Tibial artery (tissue), 4 donors: ENCODE results near the gene DNAJB4.
"Not testable (repeated sequence)": the region's sequence is repeated elsewhere in the genome, so short reads cannot be mapped to it uniquely, and the experiment has no call there.

Experiments used
- DNase-seq, 2 donors: peaks; one replicate each; pipeline ENCODE4 v3.0.0-alpha.2; 2019
- H3K27ac ChIP-seq, 2 donors: fragments of 200-600 bp; sonication (generic) in 1 of 2; 1 replicate in 1 of 2; 2 replicates in 1 of 2; pipeline ENCODE4 v1.5.1; 2018 to 2019; ENCODE audit warnings: mild to moderate bottlenecking in 1 of 2
- H3K27me3 ChIP-seq, 2 donors: fragments of 200-600 bp; sonication (generic) in 1 of 2; one replicate each; pipeline versions ENCODE4 v1.5.1 to v1.6.0; 2016 to 2019
- H3K36me3 ChIP-seq, 3 donors: fragments of 200-600 bp; sonication (generic) in 2 of 3; one replicate each; pipeline ENCODE4 v1.5.1; 2016 to 2019; ENCODE audit warnings: mild to moderate bottlenecking in 2 of 3
- H3K4me1 ChIP-seq, 4 donors: fragments of 200-600 bp; sonication (generic) in 2 of 4; 1 replicate in 3 of 4; 2 replicates in 1 of 4; pipeline ENCODE4 v1.5.1; 2016 to 2019
- H3K4me3 ChIP-seq, 2 donors: fragments of 200-600 bp; sonication (generic) in 1 of 2; 1 replicate in 1 of 2; 2 replicates in 1 of 2; pipeline ENCODE4 v1.5.1; 2018 to 2019; ENCODE audit warnings: mild to moderate bottlenecking in 2 of 2
- H3K9me3 ChIP-seq, 3 donors: fragments of 200-600 bp; sonication (generic) in 1 of 3; one replicate each; pipeline ENCODE4 v1.5.1; 2016 to 2019
- intact Hi-C: fragments of 100-400 bp; cut with DNase I; formaldehyde crosslinking; loops from one replicate; pipeline ENCODE4 v1.15.0; 2023; ENCODE audit warnings: low total_unique reads
- TF ChIP-seq, protein P1 (sequence below), 2 experiments: fragments of 200-600 bp in 1 of 2; fragments of 450-650 bp in 1 of 2; IDR thresholded peaks; one replicate each; pipeline ENCODE4 v1.5.1; 2017 to 2019; ENCODE audit warnings: antibody characterized with exemption in 2 of 2, mild to moderate bottlenecking in 1 of 2, moderate library complexity in 1 of 2

DNAJB4 gene

DNA sequence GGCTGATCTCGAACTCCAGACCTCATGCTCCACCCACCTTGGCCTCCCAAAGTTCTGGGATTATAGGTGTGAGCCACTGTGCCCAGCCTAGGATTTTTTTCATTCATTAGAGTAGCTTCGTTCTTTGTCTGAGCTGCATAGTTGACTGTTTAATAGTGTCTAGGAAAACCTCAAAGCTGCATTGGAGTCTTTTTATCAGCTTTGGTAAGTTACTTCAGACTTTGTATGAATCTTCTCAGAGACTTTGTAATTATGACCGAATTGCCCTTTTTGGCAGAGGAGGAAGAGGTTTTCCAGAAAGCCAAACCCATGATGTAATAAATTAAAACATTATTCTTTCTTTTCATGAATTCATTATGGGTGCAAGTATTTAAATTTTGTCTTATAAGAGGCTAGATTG, 5.1 kb downstream of the DNAJB4 start:
- TF ChIP-seq, protein P1, sequence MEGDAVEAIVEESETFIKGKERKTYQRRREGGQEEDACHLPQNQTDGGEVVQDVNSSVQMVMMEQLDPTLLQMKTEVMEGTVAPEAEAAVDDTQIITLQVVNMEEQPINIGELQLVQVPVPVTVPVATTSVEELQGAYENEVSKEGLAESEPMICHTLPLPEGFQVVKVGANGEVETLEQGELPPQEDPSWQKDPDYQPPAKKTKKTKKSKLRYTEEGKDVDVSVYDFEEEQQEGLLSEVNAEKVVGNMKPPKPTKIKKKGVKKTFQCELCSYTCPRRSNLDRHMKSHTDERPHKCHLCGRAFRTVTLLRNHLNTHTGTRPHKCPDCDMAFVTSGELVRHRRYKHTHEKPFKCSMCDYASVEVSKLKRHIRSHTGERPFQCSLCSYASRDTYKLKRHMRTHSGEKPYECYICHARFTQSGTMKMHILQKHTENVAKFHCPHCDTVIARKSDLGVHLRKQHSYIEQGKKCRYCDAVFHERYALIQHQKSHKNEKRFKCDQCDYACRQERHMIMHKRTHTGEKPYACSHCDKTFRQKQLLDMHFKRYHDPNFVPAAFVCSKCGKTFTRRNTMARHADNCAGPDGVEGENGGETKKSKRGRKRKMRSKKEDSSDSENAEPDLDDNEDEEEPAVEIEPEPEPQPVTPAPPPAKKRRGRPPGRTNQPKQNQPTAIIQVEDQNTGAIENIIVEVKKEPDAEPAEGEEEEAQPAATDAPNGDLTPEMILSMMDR (IDR thresholded peaks at IDR 0.05), result no peak
- peaks cover 0 to 47% (median 8%) of the 10 kb centered on the region in 4 donors for H3K4me1 ChIP-seq
- peaks cover 11 to 19% (median 18%) of the 10 kb centered on the region in 3 donors for H3K36me3 ChIP-seq
- no peaks in the 10 kb centered on the region for H3K9me3 ChIP-seq
- no peak for DNase-seq
- no peaks in the 10 kb centered on the region for H3K27me3 ChIP-seq
- peak overlapping the region; percentile 53 to 90 for H3K27ac ChIP-seq
- intact Hi-C loops, result no loop called here
- peak overlapping the region; percentile 57 to 78 for H3K4me3 ChIP-seq

DNA sequence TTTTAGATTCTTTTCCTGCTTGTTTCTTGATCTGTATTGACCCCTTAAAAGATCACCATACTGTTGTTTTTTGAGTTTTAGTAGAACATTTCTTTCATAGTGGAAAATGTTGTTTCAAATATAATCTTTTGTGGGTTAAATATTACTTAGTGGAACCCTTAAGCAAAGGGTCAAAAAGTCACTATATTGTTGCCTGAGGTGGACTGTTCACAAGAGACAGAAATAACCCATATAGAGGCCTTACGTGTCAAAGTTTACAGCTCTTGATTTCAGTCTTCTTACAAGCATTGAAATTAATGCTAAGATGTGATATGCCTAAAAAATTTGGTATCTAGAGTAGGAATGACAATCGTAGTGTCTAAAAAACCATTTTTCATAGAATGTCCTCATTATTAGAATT, 6.3 kb downstream of the DNAJB4 start:
- intact Hi-C loops, result no loop called here
- peak overlapping the region; percentile 53 to 90 for H3K27ac ChIP-seq

DNA sequence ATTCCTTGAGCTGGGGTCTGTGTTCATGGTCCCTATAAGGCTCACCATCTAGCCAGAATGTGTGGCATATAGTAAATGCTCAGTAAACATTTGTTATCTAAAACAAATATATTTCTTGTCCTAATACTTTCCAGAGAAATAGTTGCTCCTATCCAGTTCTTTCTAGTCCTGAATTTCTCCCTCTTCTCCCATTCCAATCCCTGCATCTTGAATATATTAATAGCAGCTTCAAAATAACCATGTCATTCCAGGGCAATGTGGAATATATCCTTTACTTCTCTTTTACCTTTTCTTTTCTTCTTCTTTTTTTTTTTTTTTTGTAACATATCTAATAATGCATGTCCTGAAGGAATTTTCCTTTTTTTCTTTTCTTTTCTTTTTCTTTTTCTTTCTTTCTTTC, 10.4 kb downstream of the DNAJB4 start:
- Histone ChIP-seq H3K27me3 (no peaks in the 10 kb centered on the region), H3K9me3 (no peaks in the 10 kb centered on the region), H3K4me1 (peaks cover 0 to 64% (median 7%) of the 10 kb centered on the region in 4 donors), H3K27ac (peak overlapping the region in 1 of 2 donors; percentile 14), H3K4me3 (no peak overlapping the region), H3K36me3 (peaks cover 21 to 43% (median 32%) of the 10 kb centered on the region in 3 donors)
- intact Hi-C loops, result no loop called here
- no peak for DNase-seq
- TF ChIP-seq, protein P1 (IDR thresholded peaks at IDR 0.05), result no peak

More for the DNA sequence above, 6.3 kb downstream of the DNAJB4 start:
- TF ChIP-seq, protein P1 (IDR thresholded peaks at IDR 0.05), result no peak
- peak overlapping the region; percentile 57 to 78 for H3K4me3 ChIP-seq
- H3K36me3 ChIP-seq, result peaks cover 13 to 26% (median 20%) of the 10 kb centered on the region in 3 donors
- H3K9me3 ChIP-seq, result no peaks in the 10 kb centered on the region
- DNase-seq, result no peak
- H3K4me1 ChIP-seq, result peaks cover 0 to 57% (median 10%) of the 10 kb centered on the region in 4 donors
- no peaks in the 10 kb centered on the region for H3K27me3 ChIP-seq

DNA sequence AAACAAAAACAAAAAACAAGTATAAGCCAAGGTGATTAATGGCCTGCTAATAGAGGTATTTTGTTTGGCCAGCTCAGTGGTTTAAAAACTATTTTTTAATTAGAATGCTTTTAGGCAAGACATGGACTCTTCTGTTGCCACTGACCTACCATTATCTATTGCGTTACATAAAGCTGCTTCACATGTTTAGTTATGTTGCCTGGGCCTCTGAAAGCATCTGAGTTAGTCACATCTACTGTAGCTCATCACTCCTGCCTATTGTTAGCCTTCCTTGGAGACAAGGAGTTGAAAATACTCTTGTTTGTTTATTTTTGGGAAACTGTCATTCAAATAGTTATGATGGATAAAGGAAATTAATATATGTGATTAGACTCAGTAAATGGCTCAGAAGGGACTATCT, 14.3 kb downstream of the DNAJB4 start:
- no peaks in the 10 kb centered on the region for H3K9me3 ChIP-seq
- H3K4me3 ChIP-seq, result no peak overlapping the region
- no peaks in the 10 kb centered on the region for H3K27me3 ChIP-seq
- TF ChIP-seq, protein P1 (IDR thresholded peaks at IDR 0.05), result no peak
- H3K36me3 ChIP-seq, result peaks cover 18 to 32% (median 22%) of the 10 kb centered on the region in 3 donors
- no peak for DNase-seq
- H3K27ac ChIP-seq, result no peak overlapping the region
- H3K4me1 ChIP-seq, result peaks cover 0 to 34% (median 5%) of the 10 kb centered on the region in 4 donors
- intact Hi-C loops, result no loop called here

DNA sequence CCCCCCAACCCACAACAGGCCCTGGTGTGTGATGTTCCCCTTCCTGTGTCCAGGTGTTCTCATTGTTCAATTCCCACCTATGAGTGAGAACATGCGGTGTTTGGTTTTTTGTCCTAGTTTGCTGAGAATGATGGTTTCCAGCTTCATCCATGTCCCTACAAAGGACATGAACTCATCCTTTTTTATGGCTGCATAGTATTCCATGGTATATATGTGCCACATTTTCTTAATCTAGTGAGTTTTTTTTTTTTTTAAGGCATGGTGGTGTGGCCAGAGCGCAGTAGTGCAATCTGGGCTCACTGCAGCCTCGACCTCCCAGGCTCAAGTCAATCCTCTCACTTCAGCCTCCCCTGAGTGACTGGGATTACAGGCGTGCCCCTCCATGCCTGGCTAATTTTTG, 16.4 kb downstream of the DNAJB4 start:
- H3K27me3 ChIP-seq, DNase-seq, intact Hi-C loops, H3K4me3 ChIP-seq, H3K9me3 ChIP-seq, H3K27ac ChIP-seq: not testable (repeated sequence)
- Histone ChIP-seq H3K4me1 (peaks cover 0 to 16% (median 0%) of the 10 kb centered on the region in 4 donors), H3K36me3 (peaks cover 7 to 16% (median 12%) of the 10 kb centered on the region in 3 donors)

DNA sequence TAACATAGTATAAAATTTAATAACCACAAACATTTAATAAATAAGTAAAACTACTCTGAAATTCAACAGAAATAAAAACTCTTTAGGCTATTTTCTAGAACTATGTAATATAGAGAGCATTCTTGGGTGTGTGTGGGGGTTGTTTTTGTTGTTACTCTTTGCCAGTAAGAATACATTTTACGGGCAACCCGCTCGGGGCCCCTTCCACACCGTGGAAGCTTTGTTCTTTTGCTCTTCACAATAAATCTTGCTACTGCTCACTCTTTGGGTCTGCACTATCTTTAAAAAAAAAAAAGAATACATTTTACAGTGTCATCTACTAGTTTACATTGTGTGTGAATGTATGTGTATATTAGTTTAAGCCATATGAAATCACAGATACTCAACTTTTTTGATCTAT, 25.1 kb downstream of the DNAJB4 start:
- TF ChIP-seq, protein P1 (IDR thresholded peaks at IDR 0.05), result no peak
- Histone ChIP-seq H3K9me3 (no peaks in the 10 kb centered on the region), H3K27ac (no peak overlapping the region), H3K4me3 (no peak overlapping the region), H3K36me3 (no peaks in the 10 kb centered on the region), H3K4me1 (no peaks in the 10 kb centered on the region), H3K27me3 (no peaks in the 10 kb centered on the region)
- intact Hi-C loops, result no loop called here
- no peak for DNase-seq
